K562 (cell line): ENCODE results near the gene RNF20. TPM values are rescaled to one million over a fixed set of nuclear protein-coding genes. Genes with fewer than 3 reads are reported as not detected.

Experiments used
- ATAC-seq: fragments of 200-7000 bp; cut with Tn5 transposase; 3 replicates; pipeline ENCODE4 v1.9.1; 2020; ENCODE audit warnings: moderate library complexity
- BruUV-seq: library from RNA; stranded (reverse); fragments of 400-500 nt; replicated peaks from 2 replicates; lab custom pipeline; 2021; lab: Mats Ljungman, UMichigan
- CTCF ChIA-PET: fragments of 300-600 bp; formaldehyde crosslinking; extraction: SDS; loops from one replicate; lab custom pipeline; 2021; ENCODE audit warnings: low intra/inter-chr PET ratio; lab: Yijun Ruan, JAX
- POLR2A ChIA-PET: fragments of 300-600, 350-650 bp; sonication (Branson Sonifier 250); formaldehyde crosslinking; extraction: SDS; loops from one replicate; lab custom pipeline; 2021; ENCODE audit warnings: antibody characterized with exemption, inconsistent platforms; lab: Yijun Ruan, JAX
- DNase-seq, 4 experiments: peaks; one replicate each; pipeline versions ENCODE4 v3.0.0 to v3.0.0-alpha.2; 2011 to 2018; ENCODE audit warnings: low spot score in 3 of 4, mixed read lengths in 3 of 4; ENCODE audit errors: extremely low read depth in 1 of 4
- FAIRE-seq: peaks from 2 replicates; lab custom pipeline; 2011; peaks lifted over from hg19 to GRCh38; lab: Jason Lieb, UNC
- H2AFZ ChIP-seq: 2 replicates; pipeline ENCODE4 v1.6.0; 2011; ENCODE audit warnings: low read depth, low read length, control low read depth, inconsistent platforms
- H3K27ac ChIP-seq: fragments of 200-600 bp; 3 replicates; pipeline ENCODE4 v1.8.0; 2011; ENCODE audit warnings: low read depth, mild to moderate bottlenecking, control low read depth, inconsistent platforms, low read length, moderate library complexity, mixed read lengths; ENCODE audit errors: extremely low read depth
- H3K27me3 ChIP-seq, 2 experiments: fragments of 300-600 bp in 1 of 2; 2 replicates in 1 of 2; 3 replicates in 1 of 2; pipeline versions ENCODE4 v1.6.0 to v1.8.0; 2011; ENCODE audit warnings: inconsistent platforms in 2 of 2, low read length in 2 of 2, mild to moderate bottlenecking in 1 of 2, mixed read lengths in 1 of 2, moderate library complexity in 1 of 2; ENCODE audit not compliant: control insufficient read depth in 2 of 2, insufficient read depth in 2 of 2
- H3K36me3 ChIP-seq: fragments of 300-600 bp; 3 replicates; pipeline ENCODE4 v1.8.0; 2011; ENCODE audit warnings: mild to moderate bottlenecking, low read length, inconsistent platforms; ENCODE audit not compliant: control insufficient read depth, insufficient read depth
- H3K4me1 ChIP-seq, 2 experiments: fragments of 200-600 bp in 1 of 2; replicated peaks in 1 of 2; 2 replicates in 1 of 2; 3 replicates in 1 of 2; pipeline versions ENCODE4 v1.5.1 to v1.8.0; 2011; ENCODE audit warnings: inconsistent platforms in 2 of 2, low read length in 2 of 2, mild to moderate bottlenecking in 1 of 2, mixed read lengths in 1 of 2, moderate library complexity in 1 of 2; ENCODE audit not compliant: control insufficient read depth in 2 of 2, insufficient read depth in 2 of 2
- H3K4me2 ChIP-seq: 2 replicates; pipeline ENCODE4 v1.6.1; 2011; ENCODE audit warnings: low read length, control low read depth, inconsistent platforms, mixed read lengths; ENCODE audit not compliant: insufficient read depth
- H3K4me3 ChIP-seq: fragments of 200-600 bp; sonication (generic), shearing (Covaris generic); 2 replicates; pipeline ENCODE4 v1.5.1; 2016; ENCODE audit warnings: control low read depth, inconsistent platforms
- H3K79me2 ChIP-seq: fragments of 200-600 bp; 3 replicates; pipeline ENCODE4 v1.8.0; 2011; ENCODE audit warnings: low read length, inconsistent platforms; ENCODE audit not compliant: control insufficient read depth, insufficient read depth
- H3K9ac ChIP-seq, 2 experiments: 2 replicates each; pipeline versions ENCODE4 v1.6.0 to v1.6.1; 2011; ENCODE audit warnings: low read depth in 2 of 2, low read length in 2 of 2, control low read depth in 1 of 2, inconsistent platforms in 1 of 2, mild to moderate bottlenecking in 1 of 2, mixed read lengths in 1 of 2; ENCODE audit not compliant: insufficient read depth in 1 of 2
- H3K9me1 ChIP-seq: one replicate; pipeline ENCODE4 v1.6.0; 2011; ENCODE audit warnings: inconsistent platforms, mild to moderate bottlenecking, low read length, moderate library complexity; ENCODE audit not compliant: control insufficient read depth, insufficient read depth
- H3K9me3 ChIP-seq: replicated peaks from 2 replicates; pipeline ENCODE4 v1.5.1; 2011; ENCODE audit warnings: low read depth, low read length, inconsistent platforms; ENCODE audit not compliant: control insufficient read depth, insufficient read depth
- H4K20me1 ChIP-seq: replicated peaks from 2 replicates; pipeline ENCODE4 v1.6.1; 2011; ENCODE audit warnings: low read length, inconsistent platforms, mixed read lengths; ENCODE audit not compliant: control insufficient read depth, insufficient read depth
- BHLHE40 ChIP-seq: IDR thresholded peaks from 2 replicates; pipeline ENCODE4 v1.6.1; 2011; ENCODE audit warnings: low read length, improper control_type of control experiment
- CTCF ChIP-seq, 3 experiments: IDR thresholded peaks in 2 of 3; conservative IDR thresholded peaks in 1 of 3; 2 replicates each; pipeline ENCODE4 v1.5.1; 2011 to 2012; ENCODE audit warnings: low read length in 3 of 3, mild to moderate bottlenecking in 3 of 3, control low read depth in 2 of 3, improper control_type of control experiment in 1 of 3, inconsistent platforms in 1 of 3, low read depth in 1 of 3, mixed read lengths in 1 of 3, moderate library complexity in 1 of 3; ENCODE audit not compliant: insufficient read depth in 2 of 3
- HEY1 ChIP-seq: fragments of 250-450 bp; sonication (Bioruptor Pico); IDR thresholded peaks from 2 replicates; pipeline ENCODE4 v1.5.0; 2020; ENCODE audit warnings: mild to moderate bottlenecking, moderate library complexity, borderline replicate concordance
- KLF1 ChIP-seq: fragments of 450-650 bp; IDR thresholded peaks from 2 replicates; pipeline ENCODE4 v1.6.1; 2016; ENCODE audit warnings: missing genetic modification characterization, missing compliant biosample characterization
- LEF1 ChIP-seq: fragments of 450-650 bp; IDR thresholded peaks from 2 replicates; pipeline ENCODE4 v1.6.1; 2016; ENCODE audit warnings: mild to moderate bottlenecking
- MAFF ChIP-seq: IDR thresholded peaks from 2 replicates; pipeline ENCODE4 v1.6.1; 2012; ENCODE audit warnings: low read length, improper control_type of control experiment
- MYNN ChIP-seq, 2 experiments: sonication (generic); formaldehyde crosslinking in 1 of 2; IDR thresholded peaks; 2 replicates each; pipeline versions ENCODE4 v1.5.0 to v1.6.1; 2016 to 2020; ENCODE audit warnings: antibody characterized with exemption in 1 of 2, missing genetic modification reagents in 1 of 2
- POLR2A ChIP-seq: fragments of 450-650 bp; conservative IDR thresholded peaks from 2 replicates; pipeline ENCODE4 v1.6.1; 2016
- POLR3G ChIP-seq: IDR thresholded peaks from 2 replicates; pipeline ENCODE4 v1.6.1; 2011; ENCODE audit not compliant: insufficient read length, insufficient replicate concordance; ENCODE audit errors: extremely low read depth
- RB1 ChIP-seq: fragments of 450-650 bp; IDR thresholded peaks from 2 replicates; pipeline ENCODE4 v1.6.1; 2017; ENCODE audit warnings: low read depth, mild to moderate bottlenecking
- U2AF2 ChIP-seq: fragments of 200-400 bp; formaldehyde crosslinking; optimal IDR thresholded peaks from 2 replicates; pipeline ENCODE3; 2017; ENCODE audit warnings: low read depth, mild to moderate bottlenecking, low read length
- XRCC5 ChIP-seq: fragments of 200-400 bp; formaldehyde crosslinking; IDR thresholded peaks from 2 replicates; pipeline ENCODE4 v1.6.1; 2017; ENCODE audit warnings: low read depth, mild to moderate bottlenecking, low read length
- ZNF121 ChIP-seq: sonication (generic); formaldehyde crosslinking; conservative IDR thresholded peaks from 2 replicates; pipeline ENCODE4 v1.8.0; 2022; ENCODE audit warnings: missing genetic modification reagents
- ZNF76 ChIP-seq: fragments of 250-450 bp; sonication (Bioruptor Pico); IDR thresholded peaks from 2 replicates; pipeline ENCODE4 v1.4.0; 2020; ENCODE audit warnings: mild to moderate bottlenecking, moderate library complexity, borderline replicate concordance
- ZNF785 ChIP-seq: fragments of 250-450 bp; sonication (Bioruptor Pico); IDR thresholded peaks from 2 replicates; pipeline ENCODE4 v1.4.0; 2020; ENCODE audit warnings: mild to moderate bottlenecking
- ZSCAN32 ChIP-seq: fragments of 450-650 bp; formaldehyde crosslinking; IDR thresholded peaks from 2 replicates; pipeline ENCODE4 v1.4.0; 2020; ENCODE audit warnings: mild to moderate bottlenecking, moderate library complexity
- WGBS: fragments of 100-300 bp; shearing (Covaris generic); methylation state at CpG from one replicate; pipeline ENCODE4 v1.1.6; 2016; ENCODE audit warnings: low coverage, mixed read lengths; ENCODE audit not compliant: insufficient coverage; ENCODE audit errors: missing lambda C conversion rate; 5-methylcytosine and 5-hydroxymethylcytosine counted together
- in situ Hi-C: fragments of 300-500 bp; cut with MboI; formaldehyde crosslinking; loops from 4 replicates; pipeline ENCODE4 v1.15.0; 2018; ENCODE audit warnings: inconsistent platforms, mixed read lengths
- intact Hi-C: fragments of 100-400 bp; cut with micrococcal nuclease; formaldehyde crosslinking; loops from 2 replicates; pipeline ENCODE4 v1.14.2; 2022
- polyA plus RNA-seq, 8 experiments: library from polyadenylated mRNA; depleted of rRNA in 4 of 8; stranded (reverse) in 5 of 8; unstranded in 3 of 8; fragments of >200 nt; fragmentation: Nextera tagmentation in 2 of 8; fragmentation: Illumina TruSeq in 1 of 8; extraction: Ambion mirVana in 2 of 8; extraction: Trizol in 1 of 8; gene quantifications; 2 replicates each; pipeline versions ENCODE4 v1.2.1 to v1.2.3, GENCODE V29; 2011 to 2014; ENCODE audit warnings: inconsistent platforms in 1 of 8, missing spikeins in 1 of 8
- total RNA-seq, 7 experiments: library from RNA; depleted of rRNA in 6 of 7; stranded (reverse); fragments of >200 nt in 6 of 7; fragmentation: Illumina TruSeq in 2 of 7; extraction: Trizol in 2 of 7; gene quantifications; 2 replicates each; pipeline versions ENCODE4 v1.2.1 to v1.2.3, GENCODE V29; 2011 to 2021; ENCODE audit warnings: low replicate concordance in 1 of 7
- TF ChIP-seq, protein P1 (sequence below): fragments of 450-650 bp; formaldehyde crosslinking; IDR thresholded peaks from 2 replicates; pipeline ENCODE4 v1.4.0; 2022; ENCODE audit warnings: missing genetic modification characterization
- TF ChIP-seq, protein P2 (sequence below): IDR thresholded peaks from 3 replicates; pipeline ENCODE4 v1.6.1; 2011; ENCODE audit warnings: borderline replicate concordance, mild to moderate bottlenecking; ENCODE audit not compliant: insufficient read length, insufficient read depth

Gene RNF20
- total and polyA plus RNA-seq, 9 of the 15 experiments (the other 6 are each of a cell fraction or from before 2014, with no cell fraction given): 5.5 to 25.0 (median 22.1) TPM

- Histone ChIP-seq H3K9ac (no peak overlapping the region), H3K79me2 (no peaks in the 10 kb centered on the region), H3K27me3 (peaks cover 0 to 4% of the 10 kb centered on the region in 2 experiments; a peak in 1 of 5 replicates), H2AFZ (no peak overlapping the region), H3K9me1 (no peaks in the 10 kb centered on the region), H4K20me1 (no peaks in the 10 kb centered on the region), H3K4me3 (no peak overlapping the region), H3K27ac (no peak overlapping the region), H3K4me2 (no peak overlapping the region), H3K9me3 (no peaks in the 10 kb centered on the region), H3K4me1 (no peaks in the 10 kb centered on the region), H3K36me3 (no peaks in the 10 kb centered on the region)
- ChIA-PET CTCF (no interaction called here), POLR2A (no interaction called here)
- FAIRE-seq (no peak), ATAC-seq (no peak), DNase-seq (no peak)
- 2% methylated on average over 3 of the region's 3 CpGs for WGBS
- intact Hi-C loops (no loop called here), in situ Hi-C loops (no loop called here)
- no TSS peak for BruUV-seq
- TF ChIP-seq, protein P1, sequence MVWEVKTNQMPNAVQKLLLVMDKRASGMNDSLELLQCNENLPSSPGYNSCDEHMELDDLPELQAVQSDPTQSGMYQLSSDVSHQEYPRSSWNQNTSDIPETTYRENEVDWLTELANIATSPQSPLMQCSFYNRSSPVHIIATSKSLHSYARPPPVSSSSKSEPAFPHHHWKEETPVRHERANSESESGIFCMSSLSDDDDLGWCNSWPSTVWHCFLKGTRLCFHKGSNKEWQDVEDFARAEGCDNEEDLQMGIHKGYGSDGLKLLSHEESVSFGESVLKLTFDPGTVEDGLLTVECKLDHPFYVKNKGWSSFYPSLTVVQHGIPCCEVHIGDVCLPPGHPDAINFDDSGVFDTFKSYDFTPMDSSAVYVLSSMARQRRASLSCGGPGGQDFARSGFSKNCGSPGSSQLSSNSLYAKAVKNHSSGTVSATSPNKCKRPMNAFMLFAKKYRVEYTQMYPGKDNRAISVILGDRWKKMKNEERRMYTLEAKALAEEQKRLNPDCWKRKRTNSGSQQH (CRISPR knock-in tag): no peak
- no peak for TF ChIP-seq ZNF785 (CRISPR knock-in tag)
- no peak for TF ChIP-seq U2AF2
- no peak for TF ChIP-seq BHLHE40
- TF ChIP-seq KLF1 (tag): no peak
- no peak for TF ChIP-seq ZSCAN32 (CRISPR knock-in tag)
- TF ChIP-seq XRCC5: no peak
- TF ChIP-seq MYNN (IDR thresholded peaks at IDR 0.05): no peak
- no peak for TF ChIP-seq MYNN (CRISPR knock-in tag; IDR thresholded peaks at IDR 0.05)
- no peak for TF ChIP-seq HEY1 (CRISPR knock-in tag)
- TF ChIP-seq POLR2A: no peak
- no peak for TF ChIP-seq ZNF76
- TF ChIP-seq, protein P2, sequence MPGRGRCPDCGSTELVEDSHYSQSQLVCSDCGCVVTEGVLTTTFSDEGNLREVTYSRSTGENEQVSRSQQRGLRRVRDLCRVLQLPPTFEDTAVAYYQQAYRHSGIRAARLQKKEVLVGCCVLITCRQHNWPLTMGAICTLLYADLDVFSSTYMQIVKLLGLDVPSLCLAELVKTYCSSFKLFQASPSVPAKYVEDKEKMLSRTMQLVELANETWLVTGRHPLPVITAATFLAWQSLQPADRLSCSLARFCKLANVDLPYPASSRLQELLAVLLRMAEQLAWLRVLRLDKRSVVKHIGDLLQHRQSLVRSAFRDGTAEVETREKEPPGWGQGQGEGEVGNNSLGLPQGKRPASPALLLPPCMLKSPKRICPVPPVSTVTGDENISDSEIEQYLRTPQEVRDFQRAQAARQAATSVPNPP: no peak
- TF ChIP-seq RB1: no peak
- no peak for TF ChIP-seq ZNF121 (CRISPR knock-in tag)
- TF ChIP-seq POLR3G: no peak
- TF ChIP-seq CTCF (IDR thresholded peaks at IDR 0.05 in 2 of 3, conservative IDR thresholded peaks at IDR 0.05 in 1 of 3; ENCODE audit: insufficient read depth in 2 of 3, low read depth in 1 of 3, low read length in 3 of 3): no peak
- TF ChIP-seq MAFF: no peak
- no peak for TF ChIP-seq LEF1
Measured at GRCh38 chr9:101512116-101512515, 21.5 kb upstream of the RNF20 start.
